ENCODE measurements around the gene LETMD1.

The LETMD1 gene, protein sequence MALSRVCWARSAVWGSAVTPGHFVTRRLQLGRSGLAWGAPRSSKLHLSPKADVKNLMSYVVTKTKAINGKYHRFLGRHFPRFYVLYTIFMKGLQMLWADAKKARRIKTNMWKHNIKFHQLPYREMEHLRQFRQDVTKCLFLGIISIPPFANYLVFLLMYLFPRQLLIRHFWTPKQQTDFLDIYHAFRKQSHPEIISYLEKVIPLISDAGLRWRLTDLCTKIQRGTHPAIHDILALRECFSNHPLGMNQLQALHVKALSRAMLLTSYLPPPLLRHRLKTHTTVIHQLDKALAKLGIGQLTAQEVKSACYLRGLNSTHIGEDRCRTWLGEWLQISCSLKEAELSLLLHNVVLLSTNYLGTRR

DNA sequence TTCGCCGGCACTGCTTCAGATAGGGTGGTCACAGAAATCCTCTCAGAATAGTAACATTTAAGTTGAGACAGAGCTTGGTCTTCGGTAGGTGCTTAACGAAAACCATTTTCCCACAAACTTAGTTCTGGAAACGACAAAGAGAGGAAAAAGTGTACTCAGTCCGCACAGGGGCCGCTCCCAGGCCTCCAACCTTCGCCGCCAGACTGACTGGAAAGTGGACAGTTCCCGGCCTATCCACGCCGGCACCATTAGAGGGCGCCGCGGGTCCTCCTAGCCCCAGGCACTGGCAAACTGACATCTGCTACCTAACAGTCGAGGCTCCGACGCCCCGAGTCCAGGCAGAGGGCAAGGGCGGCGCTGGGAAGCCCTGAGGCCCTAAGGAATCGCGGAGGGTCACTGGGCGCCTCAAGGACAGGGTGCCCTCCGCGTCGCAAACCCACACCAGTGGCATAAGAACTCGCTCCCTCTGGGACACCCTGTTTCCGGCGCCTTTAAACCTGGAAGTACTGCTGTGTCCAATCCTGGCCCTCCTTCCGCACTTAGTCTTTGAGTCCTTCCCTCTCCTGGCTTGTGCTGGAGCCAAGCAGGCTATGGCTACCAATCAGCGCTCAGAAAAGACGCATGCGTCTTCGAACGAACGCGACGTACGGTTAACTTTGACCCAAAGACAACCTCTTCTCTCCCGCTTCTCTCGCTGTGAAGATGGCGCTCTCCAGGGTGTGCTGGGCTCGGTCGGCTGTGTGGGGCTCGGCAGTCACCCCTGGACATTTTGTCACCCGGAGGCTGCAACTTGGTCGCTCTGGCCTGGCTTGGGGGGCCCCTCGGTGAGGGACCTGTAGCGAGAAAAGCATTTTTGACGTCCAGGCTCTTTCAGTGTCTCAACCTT is at the start of gene LETMD1:
Gene LETMD1, plus strand, starts transcription at position 673 of the 886 bp plus-strand sequence. Its CDS starts 30 bp downstream, at position 703.
- peak; percentile 98 for DNase-seq (ENCODE audit: low read depth)
- TF ChIP-seq, protein P1, sequence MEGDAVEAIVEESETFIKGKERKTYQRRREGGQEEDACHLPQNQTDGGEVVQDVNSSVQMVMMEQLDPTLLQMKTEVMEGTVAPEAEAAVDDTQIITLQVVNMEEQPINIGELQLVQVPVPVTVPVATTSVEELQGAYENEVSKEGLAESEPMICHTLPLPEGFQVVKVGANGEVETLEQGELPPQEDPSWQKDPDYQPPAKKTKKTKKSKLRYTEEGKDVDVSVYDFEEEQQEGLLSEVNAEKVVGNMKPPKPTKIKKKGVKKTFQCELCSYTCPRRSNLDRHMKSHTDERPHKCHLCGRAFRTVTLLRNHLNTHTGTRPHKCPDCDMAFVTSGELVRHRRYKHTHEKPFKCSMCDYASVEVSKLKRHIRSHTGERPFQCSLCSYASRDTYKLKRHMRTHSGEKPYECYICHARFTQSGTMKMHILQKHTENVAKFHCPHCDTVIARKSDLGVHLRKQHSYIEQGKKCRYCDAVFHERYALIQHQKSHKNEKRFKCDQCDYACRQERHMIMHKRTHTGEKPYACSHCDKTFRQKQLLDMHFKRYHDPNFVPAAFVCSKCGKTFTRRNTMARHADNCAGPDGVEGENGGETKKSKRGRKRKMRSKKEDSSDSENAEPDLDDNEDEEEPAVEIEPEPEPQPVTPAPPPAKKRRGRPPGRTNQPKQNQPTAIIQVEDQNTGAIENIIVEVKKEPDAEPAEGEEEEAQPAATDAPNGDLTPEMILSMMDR (conservative IDR thresholded peaks at IDR 0.05; ENCODE audit: low read length), result peak; percentile 85
- peak within 1 kb of the TSS; percentile 93 for H3K4me3 ChIP-seq (ENCODE audit: low read length)

DNA sequence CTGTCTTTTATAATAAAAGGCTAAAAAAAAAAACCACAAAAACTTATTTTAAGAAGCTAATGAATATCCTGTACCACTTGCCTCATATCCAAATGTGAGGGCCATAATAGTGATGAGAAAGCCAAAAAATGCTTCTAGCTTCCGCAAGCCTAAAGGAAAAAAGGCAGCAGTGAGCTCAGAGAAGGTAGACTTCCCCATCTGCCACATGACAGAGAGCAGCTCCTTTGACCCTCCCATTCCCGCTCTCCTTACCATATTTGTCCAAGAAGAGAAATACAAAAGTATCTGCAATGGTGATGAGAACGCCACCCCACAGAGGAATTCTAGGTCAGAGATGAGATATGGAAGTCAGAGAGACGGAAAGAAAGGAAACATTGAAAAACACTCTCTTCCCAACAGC is 49.0 kb upstream of the LETMD1 start:
- TF ChIP-seq, protein P1 (conservative IDR thresholded peaks at IDR 0.05; ENCODE audit: low read length), result no peak
- no peak for DNase-seq (ENCODE audit: low read depth)
- H3K4me3 ChIP-seq (ENCODE audit: low read length), result no peak overlapping the region

DNA sequence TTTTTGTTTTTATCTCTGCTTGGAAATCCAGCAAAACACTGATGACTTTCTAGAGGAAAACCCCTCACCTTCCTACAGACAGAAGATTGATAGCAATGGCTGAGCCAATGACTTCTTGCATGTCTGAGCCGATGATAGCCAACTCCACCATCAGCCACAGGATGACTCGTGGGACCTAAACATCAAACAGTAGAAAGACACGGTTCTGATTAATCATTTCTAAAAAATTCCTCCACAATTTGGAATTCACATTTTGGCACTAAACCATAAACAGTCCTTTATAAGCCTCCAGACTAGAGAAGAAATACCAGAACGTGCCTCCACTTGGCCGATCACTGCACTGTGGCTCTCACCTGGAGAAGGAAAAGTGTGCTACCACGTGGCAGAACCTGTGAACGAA is 47.9 kb upstream of the LETMD1 start:
- DNase-seq (ENCODE audit: low read depth), result peak; percentile 75
- no peak overlapping the region for H3K4me3 ChIP-seq (ENCODE audit: low read length)
- TF ChIP-seq, protein P1 (conservative IDR thresholded peaks at IDR 0.05; ENCODE audit: low read length), result no peak

DNA sequence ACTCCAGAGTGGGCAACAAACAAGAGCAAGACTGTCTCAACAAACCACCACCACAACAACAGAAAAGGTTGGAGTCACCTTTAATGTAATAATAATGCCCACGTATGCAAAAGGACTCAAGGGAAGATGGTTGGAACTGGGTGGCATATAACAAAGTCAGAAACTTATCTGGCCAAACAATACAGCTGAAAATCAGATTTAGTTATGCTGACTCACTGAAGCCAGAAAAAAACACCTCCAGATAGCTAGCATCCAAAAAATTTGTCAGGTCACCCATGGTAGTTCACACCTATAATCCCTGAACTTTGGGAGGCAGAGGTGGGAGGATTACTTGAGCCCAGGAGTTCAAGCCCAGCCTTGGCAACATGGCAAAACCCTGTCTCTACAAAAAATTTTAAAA is 46.3 kb upstream of the LETMD1 start:
- no peak for DNase-seq (ENCODE audit: low read depth)
- TF ChIP-seq, protein P1 (conservative IDR thresholded peaks at IDR 0.05; ENCODE audit: low read length), result no peak
- H3K4me3 ChIP-seq (ENCODE audit: low read length), result no peak overlapping the region

DNA sequence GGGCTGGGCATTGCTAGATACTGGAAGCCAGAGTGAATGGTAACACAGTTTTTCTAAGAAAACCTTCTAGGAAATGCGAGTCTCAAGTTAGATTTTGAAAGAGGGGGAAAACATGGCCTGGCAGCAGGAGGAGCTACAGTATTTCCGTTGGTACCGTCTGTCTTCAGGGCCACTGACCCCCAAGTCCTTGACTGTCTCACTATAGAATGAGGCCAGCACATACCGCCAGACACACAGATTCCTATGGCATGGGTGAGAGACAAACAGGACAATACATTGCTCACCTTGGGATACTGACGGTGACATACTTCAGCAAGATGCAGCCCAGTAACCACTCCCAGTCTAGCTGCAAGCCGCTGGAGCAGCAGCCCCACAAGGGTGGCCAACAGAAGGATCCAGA is 43.6 kb upstream of the LETMD1 start:
- H3K4me3 ChIP-seq (ENCODE audit: low read length), result no peak overlapping the region
- TF ChIP-seq, protein P1 (conservative IDR thresholded peaks at IDR 0.05; ENCODE audit: low read length), result no peak
- DNase-seq (ENCODE audit: low read depth), result no peak

DNA sequence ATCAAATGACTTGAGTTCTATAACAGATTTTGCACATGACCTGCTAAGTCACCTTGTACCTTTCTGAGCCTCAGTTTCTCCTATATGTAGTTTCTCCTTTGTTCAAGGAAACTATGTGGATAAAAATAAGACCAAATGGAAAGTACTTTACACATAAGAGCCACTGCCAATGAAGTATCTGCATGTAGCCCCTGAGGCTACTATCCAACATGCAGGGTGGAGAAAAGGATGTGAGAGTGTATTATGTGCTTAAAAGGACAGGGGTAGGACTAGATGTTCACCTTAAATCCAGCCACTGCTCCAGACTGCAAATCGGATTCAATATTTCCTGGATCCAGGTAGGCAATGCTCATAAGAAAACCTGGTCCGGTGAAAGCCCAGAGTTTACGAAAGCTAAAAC is 43.1 kb upstream of the LETMD1 start:
- TF ChIP-seq, protein P1 (conservative IDR thresholded peaks at IDR 0.05; ENCODE audit: low read length), result no peak
- H3K4me3 ChIP-seq (ENCODE audit: low read length), result no peak overlapping the region
- DNase-seq (ENCODE audit: low read depth), result no peak
